Stimulated activated CD4-positive, alpha-beta T cell treated with anti-CD3 and anti-CD28 coated beads, TNF-alpha, amount 100 ng/mL, for 1 hour (primary cell): ENCODE data around the gene BPIFB1.

Source experiments
- DNase-seq, 3 donors: peaks; one replicate each; pipeline ENCODE4 v3.0.0-alpha.2; 2020; ENCODE audit warnings: low read depth in 3 of 3, low spot score in 1 of 3

Gene BPIFB1

DNA sequence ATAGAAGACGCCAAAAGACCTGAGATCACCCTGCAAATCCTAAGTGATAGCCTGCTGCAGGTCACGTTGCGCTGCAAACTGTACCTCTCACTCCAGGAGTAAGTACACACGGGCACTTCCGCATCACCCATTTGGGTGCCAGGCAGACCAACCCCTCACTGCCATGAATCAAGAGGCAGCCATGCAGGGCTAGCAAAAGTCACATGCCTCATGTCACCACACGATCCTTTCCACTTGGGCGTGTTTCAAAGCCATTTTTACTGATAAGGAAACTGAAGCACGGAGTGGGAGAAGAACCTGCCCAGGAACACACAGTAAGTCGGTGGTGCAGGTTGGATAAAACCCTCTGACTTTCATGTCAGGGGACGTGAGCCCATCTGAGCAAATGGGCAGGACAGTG is 37.0 kb downstream of the BPIFB1 start:
- no peak for DNase-seq

DNA sequence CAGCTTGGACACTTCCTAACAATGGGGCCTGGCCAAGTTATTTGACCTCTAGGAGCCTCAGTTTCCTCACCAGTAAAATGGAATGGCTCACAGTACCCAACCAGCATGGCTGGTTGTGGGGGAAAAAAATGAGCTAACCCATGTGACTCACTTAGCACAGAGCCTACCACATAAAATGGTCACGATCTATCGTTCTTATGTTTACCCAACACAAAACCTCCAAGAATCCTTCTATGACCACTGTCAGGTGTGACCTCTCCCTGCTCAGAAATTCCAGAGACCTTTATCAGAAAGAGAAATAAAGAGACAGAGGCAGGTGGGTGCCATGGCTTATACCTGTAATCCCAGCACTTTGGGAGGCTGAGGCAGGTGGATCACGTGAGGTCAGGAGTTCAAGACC is 39.4 kb downstream of the BPIFB1 start:
- no peak for DNase-seq

DNA sequence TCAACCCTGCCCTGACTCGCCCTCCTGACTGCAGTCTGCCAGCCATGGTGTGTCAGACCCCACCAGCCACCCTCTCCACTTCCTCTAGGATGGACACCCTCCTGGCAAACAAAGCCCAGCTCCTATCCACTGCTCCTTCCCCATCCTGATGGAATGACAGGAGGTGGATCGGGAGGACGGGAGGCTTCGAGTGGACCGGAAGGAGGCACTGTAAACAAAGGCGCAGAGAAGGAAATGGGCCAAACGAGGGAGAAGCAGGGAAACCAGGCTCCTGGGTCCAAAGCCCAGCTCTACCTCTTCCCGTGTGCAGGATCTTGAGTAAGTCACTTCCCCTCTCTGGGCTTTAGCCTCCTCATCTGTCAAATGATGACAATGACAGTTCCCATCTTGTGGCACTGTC is 40.2 kb downstream of the BPIFB1 start:
- no peak for DNase-seq

DNA sequence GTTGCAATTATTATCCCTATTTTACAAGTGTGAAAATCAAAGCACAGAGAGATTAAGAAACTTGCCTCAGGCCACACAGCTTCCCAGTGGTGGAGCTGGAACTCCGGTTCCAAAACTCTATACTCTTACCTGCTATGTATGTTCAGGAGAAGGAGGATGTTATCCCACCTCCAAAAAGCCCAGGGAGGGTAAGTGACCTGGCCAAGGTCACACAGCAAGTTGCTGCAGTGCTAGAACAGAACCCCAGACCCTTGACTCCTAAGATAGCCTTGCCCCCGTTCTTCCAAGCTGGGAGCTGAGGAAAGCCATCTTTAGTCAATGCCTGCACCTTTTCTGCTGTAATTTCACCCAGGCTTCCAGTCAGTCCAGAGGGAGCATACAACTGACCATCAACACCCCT is 42.3 kb downstream of the BPIFB1 start:
- DNase-seq: no peak

DNA sequence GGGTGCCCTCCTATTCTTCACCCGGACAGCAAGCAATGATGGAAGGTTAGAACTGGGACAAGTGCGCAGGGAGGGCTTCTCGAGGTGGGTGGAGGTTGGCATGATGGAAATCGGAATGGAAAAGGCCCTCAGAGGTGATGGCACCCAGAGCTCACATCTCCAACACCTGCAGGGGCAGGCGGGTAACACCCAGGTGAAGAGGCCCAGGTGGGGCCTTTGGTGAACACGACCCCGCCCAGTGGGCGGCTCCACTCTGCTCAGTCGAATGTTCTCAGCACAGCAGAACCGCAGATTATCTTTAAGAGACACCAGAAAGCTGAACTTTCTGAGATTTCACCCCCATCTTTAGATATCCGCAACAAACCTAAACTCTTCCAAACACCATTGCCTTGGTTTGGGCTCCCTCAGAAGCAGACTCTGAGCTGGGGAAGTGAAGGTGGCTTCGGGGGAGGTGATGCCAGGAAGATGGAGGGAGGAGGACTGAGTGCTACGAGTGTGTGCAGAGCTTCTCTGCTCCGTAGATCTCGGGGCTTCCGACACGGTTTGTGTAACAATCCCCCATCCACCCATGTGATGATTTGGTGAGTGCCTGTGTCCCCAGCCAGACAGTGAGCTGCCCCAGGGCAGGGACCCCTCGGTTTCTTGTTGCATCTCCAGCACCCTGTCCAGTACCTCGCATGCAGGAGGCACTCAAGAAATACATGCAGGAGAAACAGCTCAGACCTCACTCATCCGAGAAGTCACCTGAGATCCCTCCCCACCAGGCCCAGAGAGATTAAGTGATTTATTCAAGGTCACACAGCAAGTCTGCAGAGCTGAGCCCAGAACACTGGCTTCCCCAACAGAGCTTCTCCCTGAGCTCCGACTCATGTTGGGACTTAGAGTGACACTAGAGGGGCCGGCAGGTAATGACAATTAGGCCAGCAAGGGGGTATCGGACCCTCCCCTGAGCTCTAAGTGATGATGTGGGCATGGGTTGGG is 45.4 kb downstream of the BPIFB1 start:
- no peak for DNase-seq

DNA sequence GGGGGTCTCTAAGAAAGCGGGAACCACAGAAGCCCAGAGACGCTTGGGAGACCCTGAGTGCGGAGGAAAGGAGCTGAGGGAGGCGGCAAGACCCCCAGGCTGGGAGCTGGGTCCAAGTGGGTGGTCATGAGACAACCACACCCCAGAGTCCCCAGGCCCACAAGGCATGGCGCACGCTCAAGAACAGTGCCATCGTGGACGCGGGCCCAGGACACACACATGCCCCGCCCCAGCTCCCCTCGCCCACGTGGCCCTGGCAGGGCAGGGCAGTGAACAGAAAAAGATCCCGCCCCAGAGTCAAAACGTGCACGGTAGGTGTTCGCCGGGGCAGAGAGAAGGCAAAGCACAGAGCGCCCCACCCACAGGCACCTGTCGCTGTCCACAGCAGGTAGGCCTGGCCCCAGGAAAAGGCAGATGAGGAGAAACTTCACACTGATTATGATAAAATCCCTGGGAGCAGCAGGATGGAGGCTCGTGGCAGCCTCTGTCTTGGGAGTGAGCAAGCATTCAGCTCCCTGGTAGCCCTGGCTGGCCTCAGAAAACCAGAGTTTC is 50.0 kb downstream of the BPIFB1 start:
- DNase-seq: no peak

DNA sequence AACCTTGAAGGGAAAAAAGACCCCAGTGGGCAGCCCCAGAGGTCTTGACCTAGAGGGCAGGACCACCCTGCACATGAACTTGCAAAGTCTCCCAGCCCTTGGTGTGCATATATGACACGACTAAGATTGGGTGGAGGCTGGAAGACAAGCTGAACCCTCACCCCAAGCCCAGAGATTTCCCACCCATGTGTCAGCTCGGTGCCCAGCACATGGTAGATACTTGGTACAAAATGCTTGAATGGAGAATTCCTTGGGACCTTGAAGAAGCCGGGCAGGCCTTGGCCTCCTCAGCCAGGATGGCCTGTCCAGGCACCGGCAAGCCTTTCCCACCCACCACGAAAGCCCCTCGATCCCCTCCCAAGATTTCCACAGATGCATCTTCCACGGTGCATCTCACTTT is 50.6 kb downstream of the BPIFB1 start:
- no peak for DNase-seq

DNA sequence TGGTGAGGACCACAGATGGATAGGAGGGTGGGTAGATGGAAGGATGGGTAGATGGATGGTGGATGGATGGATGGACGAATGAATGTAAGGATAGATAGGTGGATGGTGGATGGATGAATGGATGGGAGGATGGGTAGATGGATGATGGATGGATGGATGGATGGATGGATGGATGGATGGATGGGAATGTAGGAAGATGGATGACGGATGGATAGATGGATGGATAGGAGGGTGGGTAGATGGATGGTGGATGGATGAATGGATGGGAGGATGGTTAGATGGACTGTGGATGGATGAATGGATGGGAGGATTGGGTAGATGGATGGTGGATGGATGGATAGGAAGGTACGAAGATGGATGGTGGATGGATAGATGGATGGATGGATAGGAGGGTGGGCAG is 51.1 kb downstream of the BPIFB1 start:
- no peak for DNase-seq

DNA sequence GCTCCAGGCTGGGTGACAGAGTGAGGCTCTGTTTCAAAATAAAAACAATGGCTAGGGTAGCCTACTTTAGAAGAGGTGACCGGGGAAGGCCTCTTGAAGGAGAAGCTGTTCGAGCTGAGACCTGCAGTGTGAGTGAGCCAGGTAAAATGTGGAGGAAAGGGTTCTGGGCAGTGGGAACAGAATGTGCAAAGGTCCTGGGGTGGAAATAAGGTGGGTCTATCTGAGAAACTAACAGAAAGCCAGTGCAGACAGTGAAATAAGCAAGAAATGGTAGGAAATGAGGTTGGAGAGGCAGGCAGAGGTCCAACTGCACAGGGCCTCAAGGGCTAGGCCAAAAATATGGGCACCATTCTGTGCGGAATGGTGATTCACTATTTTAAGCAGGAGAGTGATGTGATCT is 53.4 kb downstream of the BPIFB1 start:
- DNase-seq: no peak

DNA sequence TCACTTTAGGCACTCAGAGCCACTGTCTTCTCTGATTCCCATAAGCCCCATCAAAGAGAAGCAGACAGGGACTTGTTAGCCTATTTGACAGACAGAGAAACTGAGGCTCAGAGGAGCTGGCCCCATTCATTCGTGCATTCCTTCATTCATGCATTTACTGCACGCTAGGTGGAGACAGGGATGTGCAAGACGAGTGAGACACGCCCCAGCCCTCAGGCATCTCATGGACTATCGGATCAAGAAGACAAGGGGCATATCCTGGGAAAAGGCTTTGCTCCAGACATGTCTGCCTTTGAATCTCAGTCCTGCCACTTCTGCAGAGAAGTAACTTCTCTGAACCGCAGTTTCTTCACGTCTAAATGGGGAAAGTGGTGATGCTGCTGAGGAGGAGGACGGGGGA is 54.1 kb downstream of the BPIFB1 start:
- DNase-seq: no peak

DNA sequence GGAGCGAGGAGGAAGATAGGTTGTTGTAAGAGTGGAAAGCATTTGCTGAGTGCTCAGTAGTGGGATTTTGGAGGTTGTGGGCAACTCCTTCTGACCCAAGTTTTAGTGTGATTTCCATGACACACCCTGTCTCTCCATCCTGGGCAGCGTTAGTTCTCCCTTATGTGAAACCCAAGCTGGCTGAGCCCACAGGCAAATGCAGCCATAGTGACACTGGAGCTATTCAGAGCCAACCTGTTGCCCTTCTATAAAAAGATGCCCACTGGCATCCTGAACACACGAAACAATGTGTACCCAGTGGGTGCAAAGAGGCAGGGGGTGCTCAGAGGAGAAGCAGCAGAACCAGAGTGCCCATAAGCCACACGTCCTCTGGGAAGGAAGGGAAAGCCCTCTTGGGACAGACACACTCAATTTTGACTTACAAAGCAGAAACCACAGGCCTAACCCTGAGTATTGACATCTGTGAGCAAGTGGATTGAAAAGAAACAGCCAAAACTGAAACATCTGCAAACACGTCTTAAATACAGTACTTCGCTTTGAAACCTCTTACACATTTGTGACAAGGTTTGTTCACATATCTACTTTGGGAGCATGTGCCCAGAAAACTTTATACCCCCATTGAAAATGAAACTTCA is 54.6 kb downstream of the BPIFB1 start:
- DNase-seq: no peak

DNA sequence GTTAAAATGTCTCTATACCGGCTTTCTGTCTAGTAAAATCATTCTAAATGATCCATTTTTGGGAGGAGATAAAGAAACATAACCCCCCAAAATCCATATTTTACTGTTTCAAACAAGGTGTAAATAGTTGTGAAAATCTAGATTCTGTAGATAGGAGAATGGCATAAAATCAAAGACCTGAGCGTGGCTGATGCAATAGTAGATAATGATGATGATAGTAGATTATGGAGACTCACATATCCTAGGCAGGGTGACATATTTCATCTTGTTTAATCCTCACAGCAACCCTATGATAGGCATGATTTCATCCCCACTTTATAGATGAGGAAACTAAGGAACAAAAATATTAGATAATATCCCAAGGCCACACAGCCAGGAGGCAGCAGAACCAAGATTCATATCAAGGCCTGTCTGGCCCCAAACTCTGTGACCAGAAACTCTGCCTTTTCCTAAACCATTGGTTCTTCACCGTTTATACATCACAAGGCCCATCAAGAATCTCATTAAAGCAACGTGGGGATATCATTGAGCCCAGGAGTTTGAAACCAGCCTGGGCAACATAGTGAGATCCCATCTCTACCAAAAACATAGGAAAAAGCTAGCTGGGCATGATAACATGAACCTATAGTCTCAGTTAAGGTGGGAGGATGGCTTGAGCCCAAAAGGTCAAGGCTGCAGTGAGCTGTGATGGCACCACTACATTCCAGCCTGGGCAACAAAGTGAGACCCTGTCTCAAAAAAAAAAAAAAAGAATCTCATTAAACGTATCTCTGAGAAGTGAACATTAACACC is 55.6 kb downstream of the BPIFB1 start:
- no peak for DNase-seq

DNA sequence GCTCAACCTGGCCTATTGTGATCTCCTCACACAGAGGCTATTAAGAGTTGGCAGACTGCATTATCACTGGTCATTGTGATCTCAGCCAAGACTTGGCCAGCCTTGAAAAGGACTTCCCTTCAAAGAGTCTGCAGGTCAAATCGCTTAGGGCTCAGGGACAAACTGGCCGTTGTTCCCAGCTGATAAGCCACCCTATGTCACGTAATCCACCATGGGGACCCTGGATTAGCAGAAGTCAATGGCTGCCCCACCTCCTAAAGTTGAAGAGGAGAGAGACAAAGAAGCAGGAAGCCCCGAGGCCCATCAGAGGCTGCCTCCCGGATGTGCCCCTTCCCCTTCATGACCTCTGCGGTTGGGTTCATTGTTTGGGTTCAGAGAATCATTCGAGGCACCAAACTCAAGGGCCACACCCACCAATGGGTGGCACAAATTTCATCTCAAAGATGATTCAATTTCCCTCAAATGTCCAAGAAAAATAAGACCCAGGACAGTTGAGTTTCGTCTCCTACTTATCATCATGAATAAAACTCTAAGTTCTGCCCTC is 56.6 kb downstream of the BPIFB1 start:
- no peak for DNase-seq

DNA sequence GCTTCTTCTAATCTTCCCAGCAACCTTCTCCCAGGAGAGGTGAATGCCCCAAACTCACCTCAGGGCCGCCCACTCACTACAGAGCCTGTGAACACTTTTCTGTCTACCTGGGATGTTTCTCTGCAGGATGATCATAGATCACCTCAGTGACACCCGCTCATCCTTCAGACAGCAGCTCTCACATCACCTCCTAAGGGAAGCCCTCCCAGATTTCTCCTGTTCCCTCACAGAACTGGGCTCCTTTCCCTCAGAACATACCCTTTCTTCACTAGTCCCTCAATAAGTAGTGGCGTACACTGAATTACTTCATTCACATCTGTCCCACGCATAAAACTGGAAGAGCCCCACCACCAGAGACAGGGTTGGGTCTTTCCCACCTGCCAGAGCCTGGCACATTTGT is 60.5 kb downstream of the BPIFB1 start:
- DNase-seq: no peak

DNA sequence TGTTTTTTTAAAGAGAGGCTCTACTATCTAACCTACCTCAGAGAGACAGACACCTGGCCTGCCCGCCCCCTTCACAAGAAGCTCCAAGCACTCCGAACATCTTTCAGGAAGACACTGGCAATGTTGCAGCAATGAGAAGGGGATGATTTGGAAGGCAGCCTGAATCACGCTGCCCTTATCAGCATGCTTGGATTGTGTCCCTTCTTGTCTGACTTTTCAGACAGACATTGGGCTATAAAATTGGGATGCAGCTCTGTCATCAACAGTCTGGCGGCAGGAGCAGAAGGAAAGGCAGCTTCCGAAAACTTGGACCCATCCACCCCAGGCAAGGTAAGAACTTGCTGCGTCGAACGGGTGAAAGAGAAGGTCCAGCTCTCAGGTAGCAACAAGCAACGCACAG is 62.3 kb downstream of the BPIFB1 start:
- no peak for DNase-seq

DNA sequence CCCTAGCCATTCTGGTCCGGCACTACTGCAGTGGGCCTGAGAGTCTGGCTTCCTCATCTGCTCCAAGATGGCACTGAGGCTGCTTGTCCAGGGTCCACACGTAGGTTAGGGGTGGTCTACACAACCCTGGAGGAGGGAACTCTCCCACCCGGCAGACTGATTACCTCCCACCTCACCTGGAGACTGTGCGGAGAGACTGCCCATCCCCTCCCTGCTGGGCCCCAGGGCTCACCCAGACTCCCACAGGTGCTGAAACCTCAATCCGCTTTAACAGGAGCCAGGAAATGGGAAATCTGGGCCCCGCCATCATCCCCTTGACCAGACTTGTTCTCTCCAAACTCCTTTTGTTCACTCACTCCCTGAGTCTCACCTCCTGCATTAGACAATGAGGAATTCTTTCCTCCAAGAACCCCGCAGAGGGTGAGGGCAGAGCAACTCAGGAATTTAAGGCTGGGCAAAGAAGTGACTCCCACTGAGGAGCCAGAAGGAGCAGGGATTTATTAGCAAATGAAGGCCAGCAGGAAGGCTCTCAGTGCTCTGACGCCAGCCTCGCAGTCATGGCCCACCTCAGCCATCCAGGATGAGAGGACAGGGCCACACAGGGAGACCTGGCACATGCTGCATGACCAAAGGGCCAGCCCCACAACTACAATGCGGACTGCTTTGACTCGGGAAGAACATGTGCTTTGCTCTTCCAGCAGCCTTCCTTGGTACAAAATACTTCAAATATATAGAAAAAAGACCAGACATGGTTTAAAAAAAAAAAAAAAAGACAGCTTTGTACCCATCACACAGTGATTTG is 65.3 kb downstream of the BPIFB1 start:
- no peak for DNase-seq

DNA sequence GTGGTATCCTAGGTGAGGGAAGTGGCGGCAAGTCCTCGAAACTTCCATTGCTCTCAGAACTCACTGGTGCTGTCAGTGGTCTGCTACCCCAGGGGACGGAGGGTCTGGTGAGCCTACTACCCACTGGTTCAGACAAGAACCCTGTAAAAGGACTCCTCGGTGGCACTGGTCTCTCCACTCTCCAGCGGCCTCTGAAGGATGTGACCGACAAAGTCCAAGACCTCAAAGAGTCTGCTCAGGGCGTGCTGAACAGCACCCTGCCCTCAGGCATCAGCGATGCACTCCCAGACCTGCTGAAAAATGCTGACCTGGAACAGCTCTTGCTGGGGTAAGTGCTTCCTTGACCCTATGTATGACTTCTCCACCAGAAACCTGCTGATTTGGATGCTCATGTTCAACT is 66.5 kb downstream of the BPIFB1 start:
- no peak for DNase-seq

DNA sequence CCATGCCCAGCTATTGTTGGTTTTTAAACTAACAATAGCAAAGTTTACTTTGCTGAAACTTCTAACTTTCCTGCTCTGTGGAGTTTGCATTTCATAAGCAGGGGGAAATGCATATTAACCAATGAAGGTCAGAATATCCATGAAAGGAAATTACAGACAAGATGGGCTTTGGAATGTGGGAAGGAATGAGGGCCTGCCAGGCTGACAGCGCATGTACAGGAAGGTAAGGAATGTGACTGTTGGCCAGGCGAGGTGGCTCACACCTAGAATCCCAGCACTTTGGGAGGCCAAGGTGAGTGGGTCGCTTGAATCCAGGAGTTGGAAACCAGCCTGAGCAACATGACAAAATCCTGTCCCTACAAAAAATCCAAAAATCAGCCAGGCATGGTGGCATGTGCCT is 68.7 kb downstream of the BPIFB1 start:
- DNase-seq: no peak

DNA sequence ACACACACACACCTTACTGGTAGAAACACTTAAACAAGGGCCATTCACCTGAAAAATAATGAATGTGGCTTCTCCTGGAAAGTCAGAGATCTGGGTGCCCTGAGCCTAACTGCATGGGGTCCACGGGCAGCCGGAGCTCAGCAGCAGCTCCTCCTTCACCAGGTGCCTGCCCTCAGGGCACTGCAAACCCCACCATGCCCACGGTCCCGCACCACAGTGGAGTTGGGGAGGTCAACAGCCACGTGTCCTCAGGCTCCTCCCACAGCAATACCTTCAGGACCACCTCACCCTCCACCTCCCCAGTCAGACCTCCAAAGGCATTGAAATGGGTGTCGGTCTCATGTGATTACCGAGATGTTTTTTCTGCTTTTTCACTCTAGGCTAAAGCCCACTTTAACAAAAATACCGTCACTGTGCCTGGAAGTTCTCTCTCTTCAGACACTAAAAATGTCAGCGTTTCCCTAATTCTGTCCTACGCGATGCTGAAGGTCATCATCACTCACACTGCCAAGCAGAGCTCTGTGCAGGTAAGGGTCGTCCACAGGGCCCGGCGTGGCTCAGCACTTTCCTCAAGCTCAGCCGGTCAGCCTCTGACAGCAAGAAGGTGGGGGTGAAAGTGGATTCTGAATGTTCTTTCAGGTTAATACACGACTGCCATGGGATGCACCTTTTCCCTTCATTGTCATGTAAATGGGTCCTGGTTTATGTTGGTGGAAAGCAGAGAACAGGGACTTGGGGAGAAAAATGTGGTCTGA is 69.4 kb downstream of the BPIFB1 start:
- no peak for DNase-seq

DNA sequence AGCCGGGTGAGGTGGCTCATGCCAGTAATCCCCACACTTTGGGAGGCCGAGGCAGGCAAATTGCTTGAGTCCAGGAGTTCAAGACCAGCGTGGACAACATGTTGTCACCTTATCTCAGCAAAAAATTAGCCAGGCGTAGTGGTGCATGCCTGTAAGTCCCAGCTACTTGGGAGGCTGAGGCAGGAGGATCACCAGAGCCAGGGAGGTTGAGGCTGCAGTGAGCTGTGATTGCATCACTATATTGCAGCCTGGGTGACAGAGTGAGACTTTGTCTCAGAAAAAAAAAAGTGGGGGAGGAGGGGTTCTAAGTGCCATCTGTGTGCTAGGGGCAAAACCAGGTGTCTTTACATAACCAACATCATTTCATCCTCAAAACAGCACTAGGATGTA is 70.0 kb downstream of the BPIFB1 start:
- DNase-seq: no peak
